Measurements from ENCODE around the gene GABPB1.

DNA sequence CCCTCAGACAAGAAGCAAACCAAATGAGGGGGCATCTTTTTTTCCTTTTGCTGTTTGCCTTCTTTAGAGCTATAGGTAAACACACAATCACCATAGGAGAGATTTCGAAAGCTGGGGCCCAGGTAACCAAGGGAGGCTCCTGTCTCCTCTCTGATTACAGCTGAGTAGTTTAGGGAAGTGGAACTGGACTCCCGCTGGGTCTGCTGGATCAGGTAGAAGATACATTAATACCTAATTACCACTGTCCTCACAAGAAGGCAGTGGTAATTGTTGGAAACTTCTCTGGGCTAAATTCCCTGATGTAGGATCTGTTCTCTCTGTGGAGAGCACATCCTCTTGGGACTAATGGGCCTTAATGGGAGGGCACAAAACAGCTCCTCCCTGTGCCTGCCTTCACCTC is 122.2 kb downstream of the GABPB1 start:
- TF ChIP-seq, protein P1, sequence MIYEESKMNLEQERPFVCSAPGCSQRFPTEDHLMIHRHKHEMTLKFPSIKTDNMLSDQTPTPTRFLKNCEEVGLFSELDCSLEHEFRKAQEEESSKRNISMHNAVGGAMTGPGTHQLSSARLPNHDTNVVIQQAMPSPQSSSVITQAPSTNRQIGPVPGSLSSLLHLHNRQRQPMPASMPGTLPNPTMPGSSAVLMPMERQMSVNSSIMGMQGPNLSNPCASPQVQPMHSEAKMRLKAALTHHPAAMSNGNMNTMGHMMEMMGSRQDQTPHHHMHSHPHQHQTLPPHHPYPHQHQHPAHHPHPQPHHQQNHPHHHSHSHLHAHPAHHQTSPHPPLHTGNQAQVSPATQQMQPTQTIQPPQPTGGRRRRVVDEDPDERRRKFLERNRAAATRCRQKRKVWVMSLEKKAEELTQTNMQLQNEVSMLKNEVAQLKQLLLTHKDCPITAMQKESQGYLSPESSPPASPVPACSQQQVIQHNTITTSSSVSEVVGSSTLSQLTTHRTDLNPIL (CRISPR knock-in tag; IDR thresholded peaks at IDR 0.05; ENCODE audit: low read depth), result no peak
- TF ChIP-seq ZFP3 (CRISPR knock-in tag; IDR thresholded peaks at IDR 0.05), result no peak
- TF ChIP-seq ZNF8 (CRISPR knock-in tag; IDR thresholded peaks at IDR 0.05), result no peak
- no peak for TF ChIP-seq ARNTL (CRISPR knock-in tag; IDR thresholded peaks at IDR 0.05; ENCODE audit: borderline replicate concordance, low read depth)
- TF ChIP-seq CSDC2 (CRISPR knock-in tag; IDR thresholded peaks at IDR 0.05), result no peak
- no peak for TF ChIP-seq GLIS3 (CRISPR knock-in tag; IDR thresholded peaks at IDR 0.05)
- TF ChIP-seq ZFP30 (CRISPR knock-in tag; IDR thresholded peaks at IDR 0.05), result no peak
- no peak for TF ChIP-seq TCF4 (CRISPR knock-in tag; IDR thresholded peaks at IDR 0.05; ENCODE audit: borderline replicate concordance)
- TF ChIP-seq BACH2 (CRISPR knock-in tag; IDR thresholded peaks at IDR 0.05; ENCODE audit: borderline replicate concordance), result no peak
- TF ChIP-seq, protein P2, sequence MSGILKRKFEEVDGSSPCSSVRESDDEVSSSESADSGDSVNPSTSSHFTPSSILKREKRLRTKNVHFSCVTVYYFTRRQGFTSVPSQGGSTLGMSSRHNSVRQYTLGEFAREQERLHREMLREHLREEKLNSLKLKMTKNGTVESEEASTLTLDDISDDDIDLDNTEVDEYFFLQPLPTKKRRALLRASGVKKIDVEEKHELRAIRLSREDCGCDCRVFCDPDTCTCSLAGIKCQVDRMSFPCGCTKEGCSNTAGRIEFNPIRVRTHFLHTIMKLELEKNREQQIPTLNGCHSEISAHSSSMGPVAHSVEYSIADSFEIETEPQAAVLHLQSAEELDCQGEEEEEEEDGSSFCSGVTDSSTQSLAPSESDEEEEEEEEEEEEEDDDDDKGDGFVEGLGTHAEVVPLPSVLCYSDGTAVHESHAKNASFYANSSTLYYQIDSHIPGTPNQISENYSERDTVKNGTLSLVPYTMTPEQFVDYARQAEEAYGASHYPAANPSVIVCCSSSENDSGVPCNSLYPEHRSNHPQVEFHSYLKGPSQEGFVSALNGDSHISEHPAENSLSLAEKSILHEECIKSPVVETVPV (CRISPR knock-in tag; IDR thresholded peaks at IDR 0.05), result no peak
- TF ChIP-seq PPARA (CRISPR knock-in tag; IDR thresholded peaks at IDR 0.05; ENCODE audit: borderline replicate concordance), result no peak
- TF ChIP-seq ZNF565 (CRISPR knock-in tag; conservative IDR thresholded peaks at IDR 0.05; ENCODE audit: low read depth), result no peak
